Stimulated activated CD8-positive, alpha-beta memory T cell treated with anti-CD3 and anti-CD28 coated beads, Interleukin-15, amount 100 ng/mL, for 24 hours (primary cell): ENCODE measurements around the gene MRPL4.
A peak's percentile ranks its signal among the peaks of the same experiment; 100 is the strongest.
"Not testable (repeated sequence)": the region's sequence is repeated elsewhere in the genome, so short reads cannot be mapped to it uniquely, and the experiment has no call there.

Experiments
- DNase-seq: peaks from one replicate; pipeline ENCODE4 v3.0.0-alpha.2; 2020; ENCODE audit warnings: low read depth

MRPL4 gene

DNA sequence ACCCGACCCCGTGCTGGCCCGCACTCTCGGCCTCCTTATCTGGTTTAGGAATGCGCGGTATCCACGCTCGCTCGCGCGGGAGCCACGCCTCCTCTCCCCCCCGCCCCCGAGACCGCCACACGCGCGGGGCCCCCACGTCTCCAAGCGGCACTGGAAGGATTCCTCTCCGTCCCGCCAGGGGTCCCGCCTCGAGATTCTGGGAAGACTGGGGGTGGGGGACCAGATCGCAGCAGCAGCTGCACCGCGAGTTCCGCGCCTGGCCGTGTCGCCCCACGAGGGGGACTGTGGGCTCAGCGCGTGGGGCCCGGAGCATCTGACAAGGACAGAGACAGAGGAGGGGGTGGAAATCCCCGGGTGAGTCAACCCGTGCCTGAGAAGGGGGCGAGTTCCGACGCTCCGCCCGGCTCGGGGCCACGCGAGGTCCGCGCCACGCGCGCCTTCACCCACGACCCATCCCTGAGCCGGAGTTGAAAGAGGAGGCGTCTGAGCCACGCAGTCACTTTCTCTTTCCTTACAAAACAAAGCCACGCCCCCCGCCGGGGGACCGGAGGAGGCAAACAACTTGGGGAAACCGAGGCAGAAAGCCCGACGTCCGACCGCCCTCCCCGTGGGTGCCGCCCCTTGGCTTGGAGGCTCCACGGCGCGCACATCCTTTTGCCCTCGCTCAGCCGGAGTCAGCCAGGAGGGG lies 21.7 kb upstream of the MRPL4 start:
- peak; percentile 19 for DNase-seq

DNA sequence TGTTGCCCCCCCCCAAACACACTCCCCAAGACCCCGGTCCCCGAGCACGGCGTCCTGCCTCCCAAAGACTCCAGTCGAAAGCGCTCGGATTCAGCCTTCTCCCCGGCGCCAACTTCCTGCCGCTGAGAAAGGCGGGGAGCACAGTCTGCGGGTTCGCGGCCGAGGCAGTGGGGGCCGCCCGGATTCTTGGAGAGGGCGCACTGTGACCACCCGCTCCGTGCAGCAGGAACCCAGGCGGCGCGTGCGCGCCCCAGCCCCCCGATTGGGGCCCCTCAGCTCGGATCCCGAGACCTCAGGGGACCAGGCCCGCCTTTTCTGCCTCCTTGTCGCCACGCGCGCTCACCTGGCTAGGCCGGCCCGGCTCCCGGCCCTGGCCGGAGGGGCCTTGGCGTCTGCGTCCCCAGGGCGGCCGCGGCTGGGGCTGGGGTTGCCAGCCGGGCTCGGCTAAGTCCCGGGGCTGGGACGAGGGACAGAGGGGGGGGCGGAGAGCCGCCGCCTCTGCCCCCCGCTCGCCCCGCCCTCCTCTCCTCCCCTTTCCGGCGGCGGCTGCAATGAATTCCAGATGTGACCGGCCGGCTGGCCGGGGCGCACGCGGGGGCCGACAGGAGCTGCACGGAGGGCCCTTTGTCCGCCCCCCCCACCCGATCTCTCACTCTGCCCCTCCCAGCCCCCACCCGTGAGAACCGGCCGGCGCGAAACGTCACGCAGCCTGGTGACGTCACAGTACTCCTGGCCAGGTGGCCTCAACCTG lies 21.0 kb upstream of the MRPL4 start, which contains the start of gene S1PR2:
Gene S1PR2, minus strand, starts transcription at position 471 of the 751 bp plus-strand sequence. CDS start 6,426 bp downstream, outside the sequence.
- peak; percentile 26 for DNase-seq

DNA sequence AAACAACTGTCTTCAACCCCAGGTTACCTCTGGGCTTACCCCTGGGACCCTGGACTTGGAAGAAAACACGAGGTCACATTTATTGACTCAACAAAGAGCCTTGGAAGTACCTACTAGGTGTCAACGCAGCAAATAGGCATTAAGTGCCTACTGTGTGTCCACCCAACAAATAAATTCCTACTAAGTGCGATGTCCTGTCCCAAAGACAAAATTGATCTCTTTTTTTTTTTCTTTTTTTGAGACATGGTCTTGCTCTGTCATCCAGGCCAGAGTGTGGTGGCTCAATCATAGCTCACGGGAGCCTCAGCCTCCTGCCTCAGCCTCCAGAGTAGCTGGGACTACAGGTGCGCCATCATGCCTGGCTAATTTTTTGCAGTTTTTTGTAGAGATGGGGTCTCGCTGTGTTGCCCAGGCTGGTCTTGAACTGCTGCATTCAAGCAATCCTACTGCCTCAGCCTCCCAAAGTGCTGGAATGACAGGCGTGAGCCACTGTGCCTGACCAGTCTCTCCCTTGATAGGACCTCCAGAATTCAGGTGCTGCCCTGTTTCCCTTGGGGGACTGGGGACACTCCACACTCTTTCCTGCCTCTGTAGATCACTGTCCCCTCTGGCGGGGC lies 20.3 kb upstream of the MRPL4 start:
- DNase-seq, result no peak

DNA sequence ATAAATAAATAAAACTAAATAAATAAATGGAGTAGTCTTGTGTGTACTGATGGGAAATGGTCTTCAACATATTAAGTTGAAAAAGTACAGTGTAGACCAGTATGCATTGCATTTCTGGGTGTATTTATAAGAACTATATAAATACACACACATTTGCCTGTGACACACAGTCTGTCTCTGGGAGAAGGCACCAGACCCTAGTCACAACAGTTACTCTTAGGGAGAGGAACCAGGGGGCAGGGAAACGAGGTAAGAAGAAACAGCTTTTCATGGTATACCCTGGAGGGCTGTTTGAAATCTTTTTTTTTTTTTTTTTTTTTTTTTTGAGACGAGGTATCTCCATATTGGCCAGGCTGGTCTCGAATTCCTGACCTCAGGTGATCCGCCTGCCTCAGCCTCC lies 18.1 kb upstream of the MRPL4 start:
- no peak for DNase-seq

DNA sequence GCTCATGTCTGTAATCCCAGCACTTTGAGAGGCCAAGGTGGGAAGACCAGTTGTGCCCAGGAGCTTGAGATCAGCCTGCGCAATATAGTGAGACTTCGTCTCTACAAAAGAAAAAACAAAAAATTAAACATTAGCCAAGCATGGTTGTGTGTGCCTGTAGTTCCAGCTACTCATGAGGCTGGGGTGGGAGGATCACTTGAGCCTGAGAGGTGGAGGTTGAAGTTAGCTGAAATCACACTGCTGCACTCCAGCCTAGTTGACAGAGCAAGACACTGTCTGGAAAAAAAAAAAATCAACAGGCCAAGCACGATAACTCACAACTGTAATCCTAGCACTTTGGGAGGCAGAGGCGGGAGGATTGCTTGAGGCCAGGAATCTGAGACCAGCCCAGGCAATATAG lies 17.0 kb upstream of the MRPL4 start:
- no peak for DNase-seq

DNA sequence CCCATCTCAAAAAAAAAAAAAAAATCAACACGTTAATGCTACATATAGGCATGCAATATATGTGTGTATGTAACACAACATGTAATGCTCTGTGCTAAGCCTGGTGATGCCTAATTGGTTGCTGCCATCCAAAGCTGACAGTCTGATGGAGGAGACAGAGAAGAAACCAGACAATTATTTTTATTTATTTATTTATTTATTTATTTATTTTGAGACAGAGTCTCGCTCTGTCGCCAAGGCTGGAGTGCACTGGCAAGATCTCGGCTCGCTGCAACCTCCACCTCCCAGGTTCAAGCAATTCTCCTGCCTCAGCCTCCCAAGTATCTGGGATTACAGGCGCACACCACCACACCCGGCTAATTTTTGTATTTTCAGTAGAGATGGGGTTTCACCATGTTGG lies 16.6 kb upstream of the MRPL4 start:
- DNase-seq, result not testable (repeated sequence)

DNA sequence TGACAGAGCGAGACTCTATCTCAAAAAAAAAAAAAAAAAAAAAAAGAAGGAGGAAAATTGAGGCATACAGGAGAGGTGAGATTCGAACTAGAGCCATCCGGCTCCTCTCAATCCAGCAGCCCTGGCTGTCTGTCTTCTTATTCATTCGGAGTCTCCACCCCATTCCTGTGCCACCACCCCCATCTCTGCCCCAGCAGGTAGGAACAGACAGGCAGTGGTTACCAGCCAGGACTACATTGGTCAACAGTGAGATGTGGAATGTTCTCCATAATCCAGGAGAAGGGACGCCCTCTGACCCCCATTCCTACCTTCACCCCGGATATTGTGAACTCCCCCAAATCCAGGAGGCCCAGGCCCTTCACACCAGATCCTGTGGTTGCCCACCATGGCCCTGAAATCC lies 14.3 kb upstream of the MRPL4 start:
- no peak for DNase-seq

DNA sequence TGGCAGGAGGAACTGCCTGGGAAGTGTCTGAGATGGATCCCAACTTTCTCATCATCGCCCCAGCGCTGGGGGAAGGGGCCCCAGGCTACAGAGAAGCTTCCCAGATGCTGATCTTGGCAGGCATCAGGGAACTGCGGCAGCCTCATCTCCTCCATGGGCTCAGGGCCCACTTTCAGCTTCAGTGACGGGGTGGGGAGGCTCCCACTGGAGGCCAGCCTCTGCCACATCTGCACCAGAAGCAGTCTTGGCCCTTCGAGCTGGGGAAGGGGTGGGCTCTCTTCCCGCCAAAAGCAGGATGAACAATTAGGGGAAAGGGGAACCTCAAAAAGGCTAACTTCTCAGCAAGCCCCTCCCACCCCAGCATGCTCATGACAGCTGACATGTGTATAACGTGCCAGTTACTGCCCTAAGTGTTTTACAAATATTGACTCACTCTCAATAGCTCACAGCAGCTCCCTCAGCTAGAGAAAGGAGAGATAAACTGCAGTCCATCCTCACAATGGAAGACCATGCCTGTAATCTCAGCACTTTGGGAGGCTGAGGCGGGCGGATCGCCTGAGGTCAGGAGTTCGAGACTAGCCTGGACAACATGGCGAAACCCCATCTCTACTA lies 13.7 kb upstream of the MRPL4 start:
- no peak for DNase-seq

DNA sequence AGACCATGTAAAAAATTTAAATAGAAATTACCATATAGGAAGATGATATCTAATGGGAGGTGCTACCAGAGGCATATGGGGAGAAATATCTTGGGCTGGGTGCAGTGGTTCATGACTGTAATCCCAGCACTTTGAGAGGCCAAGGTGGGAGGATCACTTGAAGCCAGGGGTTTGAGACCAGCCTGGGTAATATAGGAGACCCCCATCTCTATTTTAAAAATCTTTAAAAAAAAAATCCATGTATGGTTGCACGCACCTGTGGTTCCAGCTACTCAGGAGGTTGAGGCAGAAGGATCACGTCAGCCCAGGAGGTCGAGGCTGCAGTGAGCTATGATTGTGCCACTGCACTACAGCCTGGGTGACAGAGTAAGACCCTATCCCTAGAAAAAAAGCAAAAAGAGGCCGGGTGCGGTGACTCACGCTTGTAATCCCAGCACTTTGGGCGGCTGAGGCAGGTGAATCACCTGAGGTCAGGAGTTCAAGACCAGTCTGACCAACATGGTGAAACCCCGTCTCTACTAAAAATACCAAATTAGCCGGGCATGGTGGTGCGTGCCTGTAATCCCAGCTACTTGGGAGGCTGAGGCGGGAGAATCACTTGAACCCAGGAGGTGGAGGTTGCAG lies 10.1 kb upstream of the MRPL4 start:
- not testable (repeated sequence) for DNase-seq

DNA sequence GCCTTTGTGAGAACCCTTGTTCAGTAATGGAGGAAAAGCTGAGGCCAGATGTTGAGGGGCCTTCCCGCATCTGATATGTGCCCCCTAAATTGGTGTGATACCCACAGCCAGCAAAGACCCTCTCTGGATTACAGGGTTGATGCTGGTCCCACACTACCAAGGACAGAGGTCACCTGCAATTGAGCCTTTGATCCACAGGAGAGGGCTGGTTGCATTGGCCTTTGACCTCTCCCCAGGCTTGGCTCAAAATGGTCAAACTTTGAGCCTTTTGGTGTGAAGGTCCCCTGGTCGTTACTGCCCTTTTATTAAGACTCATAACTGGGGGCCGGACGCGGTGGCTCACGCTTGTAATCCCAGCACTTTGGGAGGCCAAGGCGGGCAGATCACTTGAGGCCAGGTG lies 8.4 kb upstream of the MRPL4 start:
- DNase-seq, result no peak

DNA sequence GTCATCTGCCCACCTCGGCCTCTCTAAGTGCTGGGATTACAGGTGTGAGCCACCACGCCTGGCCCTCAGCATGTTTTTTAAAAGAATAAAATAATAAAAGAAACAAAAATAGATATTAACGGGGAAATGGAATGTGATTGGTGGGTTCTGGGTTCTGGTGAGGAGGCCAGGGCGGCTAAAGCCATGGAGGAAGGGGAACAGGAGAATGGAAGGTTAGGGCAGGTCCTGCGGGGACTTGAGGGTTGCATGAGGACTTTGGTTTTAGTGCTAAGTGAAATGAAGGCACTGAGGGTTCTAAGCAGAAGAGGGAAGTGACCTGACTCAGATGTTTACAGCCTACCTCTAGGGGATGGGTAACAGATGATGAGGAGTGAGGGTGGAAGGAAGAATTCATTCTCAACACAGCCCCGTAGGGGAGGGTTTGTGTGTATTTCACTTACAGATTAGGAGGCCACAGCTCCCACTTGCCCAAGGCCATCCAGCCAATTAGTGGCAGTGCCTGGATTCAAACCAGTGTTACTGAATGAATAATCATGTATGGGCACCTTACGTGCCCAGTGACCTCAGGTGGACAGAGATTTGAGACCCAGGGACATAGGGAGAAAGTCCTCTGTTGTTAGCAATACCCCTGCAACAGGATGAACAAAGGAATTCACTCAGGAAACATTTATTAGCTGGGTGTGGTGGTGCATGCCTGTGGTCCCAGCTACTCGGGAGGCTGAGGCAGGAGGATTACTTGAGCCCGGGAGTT lies 6.7 kb upstream of the MRPL4 start:
- no peak for DNase-seq

DNA sequence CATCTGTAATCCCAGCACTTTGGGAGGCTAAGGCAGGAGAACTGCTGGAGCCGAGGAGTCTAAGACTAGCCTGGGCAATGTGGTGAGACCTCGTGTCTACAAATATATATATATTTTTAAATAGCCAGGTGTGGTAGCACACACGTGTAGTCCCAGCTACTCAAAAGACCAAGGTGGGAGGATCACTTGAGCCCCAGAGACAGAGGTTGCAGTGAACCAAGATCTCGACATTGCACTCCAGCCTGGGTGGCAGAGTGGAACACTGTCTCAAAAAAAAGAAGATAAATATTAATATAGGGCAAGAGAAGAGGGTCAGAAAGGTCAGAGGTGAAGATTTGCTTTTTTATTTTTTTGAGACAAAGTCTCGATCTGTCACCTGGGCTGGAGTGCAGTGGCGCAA lies 5.5 kb upstream of the MRPL4 start:
- no peak for DNase-seq

DNA sequence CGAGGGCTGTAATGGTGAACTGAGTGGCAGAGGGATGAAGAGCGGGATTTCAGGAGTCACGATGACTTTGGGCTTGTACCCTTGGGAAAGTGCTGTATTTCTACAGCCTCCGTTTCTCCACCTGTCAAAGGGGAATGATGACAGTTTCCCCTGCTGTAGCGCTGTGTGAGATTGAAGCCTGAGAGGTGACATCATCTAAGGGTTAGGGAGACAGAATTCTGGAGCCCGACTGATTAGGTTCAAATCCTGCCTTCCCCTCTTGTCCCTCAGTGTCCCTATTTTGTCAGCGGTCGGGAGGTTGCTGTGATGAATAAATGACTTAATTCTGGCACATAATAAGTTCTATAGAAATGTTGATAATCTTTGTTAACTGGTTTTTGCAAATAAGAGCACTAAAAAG lies 693 bp downstream of the MRPL4 start:
- no peak for DNase-seq

DNA sequence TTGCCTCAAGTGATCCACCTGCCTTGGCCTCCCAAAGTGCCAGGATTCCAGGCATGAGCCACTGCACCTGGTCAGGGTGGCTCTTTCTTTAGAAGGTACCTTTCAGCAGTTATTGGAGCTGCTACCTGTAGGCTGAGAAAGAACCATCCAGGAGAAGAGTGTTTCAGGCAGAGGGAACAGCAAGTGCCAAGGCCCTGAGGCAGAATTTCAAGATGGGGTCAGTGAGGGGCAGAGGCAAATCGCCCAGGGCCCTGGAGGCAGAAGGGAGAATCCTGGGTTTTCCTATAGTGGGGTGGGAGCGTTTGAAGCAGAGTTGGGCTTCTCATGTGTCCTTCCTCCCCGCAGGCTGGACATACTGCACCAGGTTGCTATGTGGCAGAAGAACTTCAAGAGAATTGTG lies 2.2 kb downstream of the MRPL4 start:
- DNase-seq, result no peak

DNA sequence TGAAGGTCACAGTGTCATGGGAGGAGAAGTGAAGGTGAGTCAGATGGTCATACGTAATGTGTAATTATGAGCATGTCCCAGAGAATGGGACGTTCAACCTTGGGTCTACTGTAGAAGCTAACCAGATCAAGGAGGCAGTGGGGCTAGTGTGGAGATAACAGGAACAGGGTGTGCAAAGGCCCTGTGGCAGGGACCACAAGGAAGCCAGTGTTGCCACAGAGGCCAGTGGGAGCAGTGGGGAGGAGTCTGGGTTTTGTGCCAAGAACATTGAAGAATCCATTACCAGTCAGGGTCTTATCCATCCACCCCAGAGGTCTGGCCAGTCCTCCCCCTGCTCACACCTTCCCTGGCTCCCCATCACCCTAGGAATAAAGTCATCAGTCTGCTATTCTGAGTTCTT lies 3.3 kb downstream of the MRPL4 start:
- no peak for DNase-seq

DNA sequence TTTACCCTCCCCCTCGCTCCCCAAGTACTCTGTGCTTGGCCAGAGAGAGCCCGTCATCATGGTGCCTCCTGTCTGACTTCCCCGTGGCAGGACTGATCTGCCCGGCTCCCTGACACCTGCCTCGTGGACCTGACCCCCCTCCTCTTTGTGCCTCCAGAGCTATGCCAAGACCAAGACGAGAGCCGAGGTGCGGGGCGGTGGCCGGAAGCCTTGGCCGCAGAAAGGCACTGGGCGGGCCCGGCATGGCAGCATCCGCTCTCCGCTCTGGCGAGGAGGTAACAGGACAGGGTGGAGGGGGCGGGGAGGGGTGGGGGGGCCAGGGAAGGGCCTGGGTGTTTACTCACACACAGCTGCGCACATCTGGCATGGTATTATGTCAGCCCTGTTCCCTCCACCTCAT lies 4.5 kb downstream of the MRPL4 start:
- DNase-seq, result no peak

DNA sequence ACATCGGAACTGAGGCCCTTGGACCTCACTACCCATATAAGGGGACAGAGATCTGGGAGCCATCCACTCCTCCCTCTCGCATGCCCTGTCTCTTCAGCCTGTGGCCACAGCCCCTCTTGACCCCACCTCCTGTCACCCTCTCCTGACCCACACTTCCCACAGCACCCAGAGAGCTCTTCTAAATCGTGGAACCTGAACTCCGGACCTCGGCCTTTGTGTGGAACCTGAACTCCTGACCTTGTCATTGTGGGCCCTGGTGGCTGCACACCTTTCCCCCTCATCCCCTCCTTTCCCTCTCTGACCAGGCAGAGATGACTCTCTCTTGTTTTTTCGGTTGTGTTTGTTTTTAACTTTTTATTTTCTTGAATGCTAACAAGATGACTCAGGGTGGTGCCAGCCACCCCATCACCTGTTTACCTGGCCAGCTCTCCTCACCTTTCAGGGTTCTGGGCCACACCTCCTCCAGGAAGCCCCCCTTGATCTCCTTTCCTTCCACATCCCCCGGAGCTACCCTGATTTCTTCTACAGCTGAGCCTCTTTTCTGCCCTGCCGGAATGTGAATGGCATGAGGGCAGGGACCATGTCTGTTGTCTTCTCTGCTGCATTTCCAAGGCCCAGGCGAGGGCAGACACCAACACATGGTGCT lies 5.1 kb downstream of the MRPL4 start:
- DNase-seq, result no peak

DNA sequence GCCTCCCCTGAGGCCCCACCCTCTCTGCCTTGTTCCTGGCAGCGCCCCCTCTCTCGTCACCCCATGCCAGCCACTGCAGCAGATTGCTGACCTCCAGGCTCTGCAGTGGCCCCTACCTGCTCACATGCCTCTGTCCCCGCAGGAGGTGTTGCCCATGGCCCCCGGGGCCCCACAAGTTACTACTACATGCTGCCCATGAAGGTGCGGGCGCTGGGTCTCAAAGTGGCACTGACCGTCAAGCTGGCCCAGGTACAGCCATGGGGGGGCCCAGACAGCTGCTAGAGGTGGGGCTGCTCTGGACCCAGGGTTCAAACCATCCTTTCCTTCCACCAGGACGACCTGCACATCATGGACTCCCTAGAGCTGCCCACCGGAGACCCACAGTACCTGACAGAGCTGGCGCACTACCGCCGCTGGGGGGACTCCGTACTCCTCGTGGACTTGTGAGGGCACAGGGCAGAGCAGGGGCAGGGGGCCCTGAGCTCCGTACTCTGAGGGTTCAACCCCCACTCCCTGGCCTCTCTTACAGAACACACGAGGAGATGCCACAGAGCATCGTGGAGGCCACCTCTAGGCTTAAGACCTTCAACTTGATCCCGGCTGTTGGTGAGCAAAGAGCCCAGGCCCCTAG lies 6.2 kb downstream of the MRPL4 start:
- no peak for DNase-seq

DNA sequence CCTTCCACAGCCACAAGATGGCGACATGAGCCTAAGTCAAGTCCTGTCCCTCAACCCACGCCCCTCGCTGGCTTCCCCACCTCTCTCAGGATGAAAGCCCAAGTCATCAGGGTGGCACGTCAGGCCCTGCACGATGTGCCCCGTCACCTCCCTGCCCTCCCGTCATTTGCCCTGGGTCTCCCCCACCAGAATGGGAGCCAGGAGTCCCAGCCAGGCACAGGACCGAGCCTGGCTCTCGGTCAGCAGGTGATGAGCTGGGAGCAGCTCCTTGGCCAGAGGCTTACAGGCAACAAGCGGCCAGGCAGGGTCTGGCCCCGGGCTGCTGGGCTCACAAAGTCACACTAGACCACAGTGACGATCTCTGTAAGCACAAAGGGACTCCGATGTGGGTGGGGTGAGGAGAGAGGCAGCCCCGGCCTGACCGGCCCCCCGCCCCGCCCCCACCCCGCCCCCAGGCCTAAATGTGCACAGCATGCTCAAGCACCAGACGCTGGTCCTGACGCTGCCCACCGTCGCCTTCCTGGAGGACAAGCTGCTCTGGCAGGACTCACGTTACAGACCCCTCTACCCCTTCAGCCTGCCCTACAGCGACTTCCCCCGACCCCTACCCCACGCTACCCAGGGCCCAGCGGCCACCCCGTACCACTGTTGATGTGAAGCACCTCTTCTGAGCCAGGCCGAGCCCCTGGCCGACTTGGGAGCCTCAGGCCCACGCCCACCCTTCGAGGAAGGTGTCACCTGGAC lies 7.3 kb downstream of the MRPL4 start:
- DNase-seq, result peak; percentile 58

DNA sequence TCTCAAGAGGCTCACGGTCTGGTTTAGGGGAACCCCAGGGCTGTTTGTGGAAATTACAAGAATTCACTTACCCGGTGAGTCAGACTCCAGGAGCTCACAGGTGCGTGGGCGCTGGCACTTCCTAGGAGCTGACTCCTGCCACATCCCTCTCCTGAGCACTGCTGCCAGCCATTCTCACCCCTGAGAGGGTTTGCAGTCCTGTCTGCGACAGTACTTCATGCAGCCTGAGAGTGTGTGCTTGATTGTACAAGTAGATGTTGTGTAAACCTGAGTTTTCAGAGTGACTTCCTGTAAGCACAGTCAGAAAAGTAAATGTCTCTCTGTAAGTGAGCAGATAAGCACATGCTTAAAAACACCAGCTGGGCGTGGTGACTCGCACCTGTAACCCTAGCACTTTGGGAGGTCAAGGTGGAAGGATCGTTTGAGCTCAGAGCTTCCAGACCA lies 8.1 kb downstream of the MRPL4 start:
- peak; percentile 25 for DNase-seq
